ENCODE data around the gene SEPHS2.

The SEPHS2 gene

GRCh38 chr16:30417529-30418349 lies 27.9 kb downstream of the SEPHS2 start:
- ChIA-PET CTCF (interaction anchor here (0.6 to 11.2 kb wide), 9 partner anchors 9 to 324 kb away, joined by 3 to 94 read pairs (median 5); partner anchors contain the start of genes DCTPP1, ZNF747 and ZNF771), POLR2A (interaction anchor here (1.0 to 1.9 kb wide), 6 partner anchors 8 to 118 kb away, joined by 4 to 8 read pairs (median 5); partner anchors contain the start of genes DCTPP1, ZNF48 and ZNF771)
- TF ChIP-seq, protein P1, sequence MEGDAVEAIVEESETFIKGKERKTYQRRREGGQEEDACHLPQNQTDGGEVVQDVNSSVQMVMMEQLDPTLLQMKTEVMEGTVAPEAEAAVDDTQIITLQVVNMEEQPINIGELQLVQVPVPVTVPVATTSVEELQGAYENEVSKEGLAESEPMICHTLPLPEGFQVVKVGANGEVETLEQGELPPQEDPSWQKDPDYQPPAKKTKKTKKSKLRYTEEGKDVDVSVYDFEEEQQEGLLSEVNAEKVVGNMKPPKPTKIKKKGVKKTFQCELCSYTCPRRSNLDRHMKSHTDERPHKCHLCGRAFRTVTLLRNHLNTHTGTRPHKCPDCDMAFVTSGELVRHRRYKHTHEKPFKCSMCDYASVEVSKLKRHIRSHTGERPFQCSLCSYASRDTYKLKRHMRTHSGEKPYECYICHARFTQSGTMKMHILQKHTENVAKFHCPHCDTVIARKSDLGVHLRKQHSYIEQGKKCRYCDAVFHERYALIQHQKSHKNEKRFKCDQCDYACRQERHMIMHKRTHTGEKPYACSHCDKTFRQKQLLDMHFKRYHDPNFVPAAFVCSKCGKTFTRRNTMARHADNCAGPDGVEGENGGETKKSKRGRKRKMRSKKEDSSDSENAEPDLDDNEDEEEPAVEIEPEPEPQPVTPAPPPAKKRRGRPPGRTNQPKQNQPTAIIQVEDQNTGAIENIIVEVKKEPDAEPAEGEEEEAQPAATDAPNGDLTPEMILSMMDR (IDR thresholded peaks at IDR 0.05; ENCODE audit: insufficient read depth, low read length, missing control alignments), result peak; percentile 23
- H3K4me3 ChIP-seq (ENCODE audit: low read depth, low read length), result peak overlapping the region; percentile 62
- DNase-seq (ENCODE audit: low read depth, low spot score), result peak; percentile 33

DNA sequence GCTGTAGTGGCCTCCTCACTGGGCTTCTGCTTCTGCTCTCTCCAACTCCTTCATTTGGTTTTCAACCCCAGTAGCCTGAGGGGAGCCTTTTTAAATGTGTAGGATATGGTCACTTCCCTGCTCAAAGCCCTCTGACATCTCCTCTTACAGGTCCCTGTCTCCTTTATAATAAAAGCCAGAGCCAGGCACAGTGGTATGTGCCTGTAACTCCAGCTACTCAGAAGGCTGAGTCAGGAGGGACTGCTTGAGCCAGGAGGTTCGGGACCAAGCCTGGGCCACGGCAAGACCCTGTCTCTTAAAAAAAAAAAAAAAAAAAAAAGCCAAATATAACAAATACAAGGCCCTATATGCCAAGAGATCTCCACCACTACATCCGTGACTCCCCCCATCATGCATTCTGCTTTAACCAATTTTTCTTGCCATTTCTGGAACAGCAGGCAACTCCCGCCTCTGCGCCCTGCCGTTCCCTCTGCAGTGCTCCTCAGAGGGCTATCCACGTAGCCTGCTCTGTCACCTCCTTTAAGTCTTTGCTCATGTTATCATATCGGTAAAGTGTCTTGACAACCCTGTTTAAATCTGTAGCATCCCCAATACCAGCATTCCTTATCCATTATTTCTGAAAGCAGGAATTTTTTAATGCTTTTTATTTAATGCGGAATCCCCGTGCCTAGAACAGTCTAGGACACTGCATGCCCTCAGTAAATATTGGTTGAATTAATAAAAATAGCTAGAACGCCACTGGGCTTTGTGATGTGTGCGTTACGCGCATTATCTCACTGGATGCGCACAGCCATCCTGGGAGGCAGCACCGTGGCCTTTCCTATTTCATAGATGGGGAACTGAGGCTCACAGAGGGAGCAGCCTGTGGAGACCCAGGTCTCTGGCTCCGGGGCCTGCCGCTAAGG lies 28.8 kb downstream of the SEPHS2 start:
- CTCF ChIA-PET, result interaction anchor here (0.7 to 11.2 kb wide), 5 partner anchors 9 to 323 kb away, joined by 3 to 94 read pairs (median 6); partner anchors contain the start of genes DCTPP1, ZNF747 and ZNF771
- POLR2A ChIA-PET, result interaction anchor here (1.0 to 1.9 kb wide), 5 partner anchors 7 to 118 kb away, joined by 4 to 8 read pairs (median 5); partner anchors contain the start of genes ZNF48 and ZNF771
- H3K4me3 ChIP-seq (ENCODE audit: low read depth, low read length), result peak overlapping the region; percentile 62
- no peak for DNase-seq (ENCODE audit: low read depth, low spot score)
- TF ChIP-seq, protein P1 (IDR thresholded peaks at IDR 0.05; ENCODE audit: insufficient read depth, low read length, missing control alignments), result no peak

- ChIA-PET CTCF (interaction anchor here (5.5 to 11.2 kb wide), 2 partner anchors 8 to 14 kb away, joined by 35 to 94 read pairs; partner anchors contain the start of genes DCTPP1 and ZNF771), POLR2A (interaction anchor here (1.0 to 1.4 kb wide), 2 partner anchors 9 to 10 kb away, joined by 3 to 4 read pairs; no protein-coding TSS in a partner anchor)
- TF ChIP-seq, protein P1 (IDR thresholded peaks at IDR 0.05; ENCODE audit: insufficient read depth, low read length, missing control alignments), result no peak
- DNase-seq (ENCODE audit: low read depth, low spot score), result no peak
- no peak overlapping the region for H3K4me3 ChIP-seq (ENCODE audit: low read depth, low read length)
Observed at GRCh38 chr16:30416047-30416603, 29.5 kb downstream of the SEPHS2 start.

DNA sequence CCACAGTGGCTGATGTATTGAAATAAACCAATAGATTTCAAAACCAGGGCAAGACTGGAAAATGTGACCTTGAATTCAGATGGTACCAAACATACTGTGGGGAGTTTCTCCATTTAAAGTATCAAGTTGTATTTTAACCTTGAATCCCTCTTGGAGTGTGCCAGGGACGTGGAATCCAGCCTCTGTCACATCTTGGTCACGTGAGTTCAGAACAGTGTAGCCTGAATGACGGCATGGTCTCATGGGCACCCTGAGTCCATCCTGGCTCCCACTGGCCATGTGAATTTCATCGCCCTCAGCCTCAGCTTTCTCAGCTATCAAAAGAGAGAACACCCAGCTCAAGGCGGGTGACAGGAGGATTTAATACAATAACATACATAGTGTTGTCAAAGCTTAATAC lies 31.5 kb downstream of the SEPHS2 start:
- ChIA-PET POLR2A (no interaction called here), CTCF (interaction anchor here (1.1 to 5.5 kb wide), 3 partner anchors 10 to 19 kb away, joined by 3 to 35 read pairs (median 4); partner anchors contain the start of genes DCTPP1 and ZNF48)
- TF ChIP-seq, protein P1 (IDR thresholded peaks at IDR 0.05; ENCODE audit: insufficient read depth, low read length, missing control alignments), result no peak
- no peak for DNase-seq (ENCODE audit: low read depth, low spot score)
- no peak overlapping the region for H3K4me3 ChIP-seq (ENCODE audit: low read depth, low read length)

GRCh38 chr16:30413112-30413806 lies 32.4 kb downstream of the SEPHS2 start:
- ChIA-PET POLR2A (no interaction called here), CTCF (interaction anchor here (1.1 to 1.4 kb wide), 2 partner anchors 11 to 18 kb away, joined by 3 to 4 read pairs; partner anchors contain the start of gene ZNF48)
- no peak for DNase-seq (ENCODE audit: low read depth, low spot score)

More at GRCh38 chr16:30413112-30413806, 32.4 kb downstream of the SEPHS2 start:
- H3K4me3 ChIP-seq (ENCODE audit: low read depth, low read length), result no peak overlapping the region
- TF ChIP-seq, protein P1 (IDR thresholded peaks at IDR 0.05; ENCODE audit: insufficient read depth, low read length, missing control alignments), result no peak
